Fibroblast of pulmonary artery (primary cell): Measurements from ENCODE around the gene RMND1.

Experiments
- DNase-seq: peaks from one replicate; pipeline ENCODE4 v3.0.0-alpha.2; 2010; ENCODE audit warnings: low read depth
- H3K4me3 ChIP-seq: replicated peaks from 2 replicates; pipeline ENCODE4 v1.5.1; 2011; ENCODE audit warnings: low read depth, mild to moderate bottlenecking, control low read depth, low read length, moderate library complexity
- TF ChIP-seq, protein P1 (sequence below): IDR thresholded peaks from 2 replicates; pipeline ENCODE4 v1.5.1; 2011; ENCODE audit warnings: mild to moderate bottlenecking, control low read depth, low read length, inconsistent platforms; ENCODE audit errors: missing control alignments

RMND1 gene

GRCh38 chr6:151409260-151409659 lies 42.7 kb downstream of the RMND1 start:
- TF ChIP-seq, protein P1, sequence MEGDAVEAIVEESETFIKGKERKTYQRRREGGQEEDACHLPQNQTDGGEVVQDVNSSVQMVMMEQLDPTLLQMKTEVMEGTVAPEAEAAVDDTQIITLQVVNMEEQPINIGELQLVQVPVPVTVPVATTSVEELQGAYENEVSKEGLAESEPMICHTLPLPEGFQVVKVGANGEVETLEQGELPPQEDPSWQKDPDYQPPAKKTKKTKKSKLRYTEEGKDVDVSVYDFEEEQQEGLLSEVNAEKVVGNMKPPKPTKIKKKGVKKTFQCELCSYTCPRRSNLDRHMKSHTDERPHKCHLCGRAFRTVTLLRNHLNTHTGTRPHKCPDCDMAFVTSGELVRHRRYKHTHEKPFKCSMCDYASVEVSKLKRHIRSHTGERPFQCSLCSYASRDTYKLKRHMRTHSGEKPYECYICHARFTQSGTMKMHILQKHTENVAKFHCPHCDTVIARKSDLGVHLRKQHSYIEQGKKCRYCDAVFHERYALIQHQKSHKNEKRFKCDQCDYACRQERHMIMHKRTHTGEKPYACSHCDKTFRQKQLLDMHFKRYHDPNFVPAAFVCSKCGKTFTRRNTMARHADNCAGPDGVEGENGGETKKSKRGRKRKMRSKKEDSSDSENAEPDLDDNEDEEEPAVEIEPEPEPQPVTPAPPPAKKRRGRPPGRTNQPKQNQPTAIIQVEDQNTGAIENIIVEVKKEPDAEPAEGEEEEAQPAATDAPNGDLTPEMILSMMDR, result no peak
- no peak overlapping the region for H3K4me3 ChIP-seq
- no peak for DNase-seq

DNA sequence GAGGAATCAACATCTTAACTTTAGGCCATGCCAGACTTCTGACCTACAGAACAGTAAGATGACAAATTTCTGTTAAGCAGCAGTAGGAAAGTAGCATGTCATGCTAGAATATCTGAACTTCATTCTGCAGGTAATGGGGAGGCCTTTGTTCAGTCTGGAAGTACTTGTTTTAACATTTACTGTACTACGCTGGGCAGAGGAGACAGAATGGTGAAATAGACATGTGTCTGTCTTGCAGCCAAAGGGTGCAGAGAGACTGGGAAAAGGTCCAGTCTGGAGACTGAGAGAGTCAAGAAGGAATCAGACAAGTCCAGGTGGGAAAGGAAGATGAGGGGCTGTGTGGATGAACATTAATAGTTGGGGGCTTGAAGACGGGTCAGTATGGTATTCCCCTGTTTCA lies 43.1 kb downstream of the RMND1 start:
- TF ChIP-seq, protein P1, result no peak
- no peak overlapping the region for H3K4me3 ChIP-seq
- no peak for DNase-seq

DNA sequence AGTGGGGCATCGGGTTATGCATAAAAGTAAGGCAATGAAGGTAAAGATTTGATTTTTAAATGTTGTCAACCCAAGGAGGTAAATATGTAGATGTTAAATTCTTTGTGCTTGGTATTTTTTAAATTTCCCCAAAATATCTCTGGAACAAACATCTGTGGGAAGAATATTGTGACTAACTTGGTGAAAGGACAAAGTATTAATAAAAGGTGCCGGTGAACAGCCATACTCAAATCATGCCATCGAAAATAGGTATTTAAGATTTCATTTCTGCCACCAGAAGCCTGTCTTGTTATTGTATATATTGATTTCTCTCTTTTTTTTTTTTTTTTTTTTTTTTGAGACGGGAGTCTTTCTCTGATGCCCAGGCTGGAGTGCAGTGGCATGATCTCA lies 48.0 kb downstream of the RMND1 start:
- H3K4me3 ChIP-seq, result no peak overlapping the region
- TF ChIP-seq, protein P1, result no peak
- DNase-seq, result no peak

DNA sequence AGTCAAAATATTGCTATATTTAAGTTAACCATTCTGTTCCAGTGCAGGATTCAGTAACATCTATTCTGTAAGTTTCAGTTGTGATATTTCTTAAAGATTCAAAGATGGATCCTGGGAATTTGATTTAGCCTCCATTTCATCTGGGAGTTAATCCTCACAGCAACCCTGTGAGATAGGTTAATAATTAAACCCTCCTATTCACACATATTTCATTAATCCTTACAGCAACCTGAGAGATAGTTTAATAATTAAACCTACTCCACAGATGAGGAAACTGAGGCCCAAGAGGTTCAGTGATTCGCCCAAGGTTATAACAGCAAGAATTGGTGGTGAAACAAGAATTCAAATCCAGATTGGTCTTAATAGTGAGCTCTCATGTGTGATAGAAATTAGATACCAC lies 49.7 kb downstream of the RMND1 start:
- no peak for DNase-seq
- H3K4me3 ChIP-seq, result no peak overlapping the region
- TF ChIP-seq, protein P1, result no peak

DNA sequence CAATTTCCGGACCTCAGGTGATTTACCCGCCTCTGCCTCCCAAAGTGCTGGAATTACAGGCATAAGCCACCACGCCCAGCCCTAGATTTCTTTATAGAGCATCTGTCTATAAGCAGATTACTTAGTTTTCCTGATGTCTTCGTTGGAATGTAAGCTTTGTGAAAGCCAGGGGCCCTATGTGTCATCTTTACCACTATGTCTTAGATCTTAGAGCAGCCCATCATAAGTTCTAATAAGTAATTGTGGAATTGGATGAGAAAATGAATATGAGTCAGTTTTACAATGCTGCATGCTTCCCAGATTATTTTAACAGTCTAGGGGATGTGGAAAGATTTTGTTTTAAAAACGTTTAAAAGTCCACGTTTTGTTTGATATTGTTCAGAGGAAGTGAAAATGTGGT lies 51.5 kb downstream of the RMND1 start:
- peak; percentile 18 for DNase-seq
- TF ChIP-seq, protein P1, result no peak
- no peak overlapping the region for H3K4me3 ChIP-seq

DNA sequence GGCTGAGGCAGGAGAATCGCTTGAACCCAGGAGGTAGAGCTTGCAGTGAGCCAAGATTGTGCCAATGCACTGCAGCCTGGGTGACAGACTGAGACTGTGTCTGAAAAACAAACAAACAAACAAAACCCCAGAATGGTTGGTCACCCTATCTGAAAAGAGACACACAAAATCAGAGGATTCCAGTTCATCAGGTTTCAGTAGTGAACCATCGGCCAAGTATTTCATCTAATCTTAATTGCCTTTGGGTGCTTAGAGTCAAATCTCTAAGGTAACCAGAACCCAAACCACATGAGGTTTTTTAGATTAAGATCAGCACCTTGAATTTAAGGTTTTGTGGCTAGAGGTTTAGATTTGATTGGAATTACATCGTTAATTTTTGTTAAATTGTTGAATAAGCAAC lies 52.2 kb downstream of the RMND1 start:
- DNase-seq, result no peak
- TF ChIP-seq, protein P1, result no peak
- H3K4me3 ChIP-seq, result no peak overlapping the region

- H3K4me3 ChIP-seq, result no peak overlapping the region
- TF ChIP-seq, protein P1, result no peak
- DNase-seq, result no peak
These were observed 58.5 kb downstream of the RMND1 start for GRCh38 chr6:151393410-151393809.
